AG04449 (cell line): ENCODE data around the gene UBASH3A.

Experiments used
- CTCF ChIA-PET: fragments of 350-600 bp; formaldehyde crosslinking; extraction: SDS; loops from one replicate; lab custom pipeline; 2021; ENCODE audit warnings: antibody characterized with exemption; lab: Yijun Ruan, JAX
- POLR2A ChIA-PET: fragments of 400-600, 350-600 bp; formaldehyde crosslinking; extraction: SDS; loops from one replicate; lab custom pipeline; 2020; ENCODE audit warnings: antibody characterized with exemption, inconsistent platforms; lab: Yijun Ruan, JAX
- DNase-seq: peaks from one replicate; pipeline ENCODE4 v3.0.0-alpha.2; 2010; ENCODE audit warnings: low read depth, low spot score
- H3K4me3 ChIP-seq: 2 replicates; pipeline ENCODE4 v1.5.1; 2011; ENCODE audit warnings: low read depth, mild to moderate bottlenecking, control low read depth, low read length
- CTCF ChIP-seq: IDR thresholded peaks from one replicate; pipeline ENCODE4 v1.5.1; 2011; ENCODE audit warnings: mild to moderate bottlenecking, moderate library complexity, low read length, control low read depth, inconsistent platforms; ENCODE audit not compliant: insufficient read depth; ENCODE audit errors: missing control alignments

Gene UBASH3A

GRCh38 chr21:42419845-42420244 is 16.1 kb downstream of the UBASH3A start:
- H3K4me3 ChIP-seq = no peak overlapping the region
- no peak for TF ChIP-seq CTCF
- ChIA-PET CTCF (no interaction called here), POLR2A (no interaction called here)
- no peak for DNase-seq

- ChIA-PET CTCF (no interaction called here), POLR2A (no interaction called here)
- no peak overlapping the region for H3K4me3 ChIP-seq
- TF ChIP-seq CTCF = no peak
- DNase-seq = no peak
These were observed 17.5 kb downstream of the UBASH3A start for GRCh38 chr21:42421018-42421793.

DNA sequence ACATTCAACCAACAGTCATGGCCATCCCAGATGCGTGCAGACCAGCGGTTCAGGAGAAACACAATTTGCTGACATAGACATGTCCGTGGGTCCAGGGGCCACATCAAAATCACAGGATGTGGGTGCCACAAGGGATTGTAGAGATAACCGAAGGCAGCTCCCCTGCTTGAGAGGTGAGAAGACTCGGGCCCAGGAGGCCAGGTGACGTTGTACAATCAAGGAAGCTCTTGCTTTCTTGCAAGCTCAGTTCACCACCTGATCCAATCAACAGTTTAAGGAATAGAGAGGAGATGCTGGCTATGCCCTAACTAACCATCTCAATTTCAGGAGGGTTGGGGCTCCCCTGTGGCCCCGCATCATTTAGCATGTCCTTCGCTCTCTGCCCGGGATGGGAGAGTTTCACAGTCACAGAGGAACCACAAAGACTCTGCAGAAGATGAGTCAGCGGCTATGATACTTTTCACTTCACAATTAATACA is 19.5 kb downstream of the UBASH3A start:
- POLR2A ChIA-PET = no interaction called here
- CTCF ChIA-PET = no interaction called here
- H3K4me3 ChIP-seq = no peak overlapping the region
- no peak for DNase-seq
- no peak for TF ChIP-seq CTCF

- no peak for TF ChIP-seq CTCF
- no peak overlapping the region for H3K4me3 ChIP-seq
- ChIA-PET CTCF (no interaction called here), POLR2A (no interaction called here)
- no peak for DNase-seq
These were observed 20.0 kb downstream of the UBASH3A start for GRCh38 chr21:42423685-42424084.

- no peak for TF ChIP-seq CTCF
- H3K4me3 ChIP-seq = no peak overlapping the region
- CTCF ChIA-PET = no interaction called here
- no peak for DNase-seq
- POLR2A ChIA-PET = no interaction called here
These were observed 21.3 kb downstream of the UBASH3A start for GRCh38 chr21:42424914-42425541.

DNA sequence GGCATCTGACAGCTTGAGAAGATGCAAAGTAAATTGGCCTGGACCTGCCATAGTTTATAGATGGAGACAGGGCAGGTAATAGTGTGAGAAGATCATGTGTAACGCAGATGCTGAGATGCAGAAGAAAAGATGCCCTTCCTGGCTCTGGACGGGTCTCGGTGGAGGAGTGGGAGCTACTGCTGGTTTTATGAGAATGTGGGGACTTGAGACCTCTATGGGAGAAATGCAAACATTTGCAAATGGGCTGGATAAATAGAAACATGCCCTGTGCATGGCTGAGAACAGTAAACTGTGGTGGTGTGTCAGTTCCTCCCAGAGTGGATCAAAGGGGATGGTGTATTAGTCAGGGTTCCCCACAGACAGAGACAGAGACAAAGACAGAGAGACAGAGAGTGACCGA is 21.9 kb downstream of the UBASH3A start:
- POLR2A ChIA-PET = no interaction called here
- no peak for DNase-seq
- CTCF ChIA-PET = no interaction called here

More for the DNA sequence above, 21.9 kb downstream of the UBASH3A start:
- H3K4me3 ChIP-seq = no peak overlapping the region
- TF ChIP-seq CTCF = no peak
